Left ventricle myocardium inferior (tissue), 1 donor: ENCODE results near the gene GUCY1A2. TPM values are rescaled to one million over a fixed set of nuclear protein-coding genes. Genes with fewer than 3 reads are reported as not detected.

ENCODE experiments used
- DNase-seq: peaks from one replicate; pipeline ENCODE4 v3.0.0-alpha.2; 2020
- H3K27ac ChIP-seq: fragments of 200-600 bp; replicated peaks from 2 replicates; pipeline ENCODE4 v1.8.0; 2021
- H3K27me3 ChIP-seq: fragments of 200-600 bp; 2 replicates; pipeline ENCODE4 v1.8.0; 2021; ENCODE audit warnings: low read depth
- H3K36me3 ChIP-seq: fragments of 200-600 bp; 2 replicates; pipeline ENCODE4 v1.8.0; 2021
- H3K4me1 ChIP-seq: fragments of 200-600 bp; 2 replicates; pipeline ENCODE4 v1.8.0; 2021
- H3K4me3 ChIP-seq: fragments of 200-600 bp; 2 replicates; pipeline ENCODE4 v1.8.0; 2021; ENCODE audit warnings: mild to moderate bottlenecking, moderate library complexity
- H3K9me3 ChIP-seq: fragments of 200-600 bp; replicated peaks from 2 replicates; pipeline ENCODE4 v1.8.0; 2021
- CTCF ChIP-seq: fragments of 200-600 bp; IDR thresholded peaks from 2 replicates; pipeline ENCODE4 v1.8.0; 2021; ENCODE audit warnings: antibody characterized with exemption, mild to moderate bottlenecking, borderline replicate concordance
- intact Hi-C: fragments of 100-400 bp; cut with micrococcal nuclease; formaldehyde crosslinking; loops from one replicate; pipeline ENCODE4 v1.11.0; 2022
- total RNA-seq: library from RNA; stranded (reverse); fragmentation: NEBNext Ultra II Directional; extraction: Animal tissue kit (Norgen Biotek cat#: 25700); gene quantifications from one replicate; pipeline ENCODE4 v1.2.1, GENCODE V29; 2021
- donor health status: DM: no; HTN: yes; CAD: no; lungs with severe emphysema.

Gene GUCY1A2
- total RNA-seq, 1 donor from 2014 or later = 10.2 TPM

- no peak for DNase-seq
- H3K27ac ChIP-seq = peak overlapping the region; percentile 59
- no peaks in the 10 kb centered on the region for H3K4me1 ChIP-seq
- TF ChIP-seq CTCF = no peak
- H3K4me3 ChIP-seq = no peak overlapping the region
- no peaks in the 10 kb centered on the region for H3K9me3 ChIP-seq
- no peaks in the 10 kb centered on the region for H3K27me3 ChIP-seq
- no peaks in the 10 kb centered on the region for H3K36me3 ChIP-seq
- intact Hi-C loops = no loop called here
Measured at GRCh38 chr11:106920899-106921509, 97.3 kb downstream of the GUCY1A2 start.

GRCh38 chr11:106917973-106918372, 100.3 kb downstream of the GUCY1A2 start:
- Histone ChIP-seq H3K4me3 (no peak overlapping the region), H3K27ac (no peak overlapping the region), H3K9me3 (peaks cover 12% of the 10 kb centered on the region), H3K4me1 (no peaks in the 10 kb centered on the region), H3K27me3 (no peaks in the 10 kb centered on the region), H3K36me3 (no peaks in the 10 kb centered on the region)
- intact Hi-C loops = no loop called here
- peak; percentile 23 for TF ChIP-seq CTCF
- DNase-seq = no peak

GRCh38 chr11:106914409-106914808, 103.9 kb downstream of the GUCY1A2 start:
- H3K9me3 ChIP-seq = peaks cover 12% of the 10 kb centered on the region
- TF ChIP-seq CTCF = no peak
- no peaks in the 10 kb centered on the region for H3K4me1 ChIP-seq
- no peaks in the 10 kb centered on the region for H3K27me3 ChIP-seq
- intact Hi-C loops = no loop called here
- no peak overlapping the region for H3K4me3 ChIP-seq
- no peak for DNase-seq
- no peaks in the 10 kb centered on the region for H3K36me3 ChIP-seq
- H3K27ac ChIP-seq = no peak overlapping the region

GRCh38 chr11:106913141-106913540, 105.1 kb downstream of the GUCY1A2 start:
- no peak for DNase-seq
- H3K36me3 ChIP-seq = no peaks in the 10 kb centered on the region

GRCh38 chr11:106904826-106905225, 113.5 kb downstream of the GUCY1A2 start:
- Histone ChIP-seq H3K27me3 (no peaks in the 10 kb centered on the region), H3K9me3 (peaks cover 35% of the 10 kb centered on the region), H3K27ac (no peak overlapping the region), H3K36me3 (no peaks in the 10 kb centered on the region), H3K4me3 (no peak overlapping the region), H3K4me1 (no peaks in the 10 kb centered on the region)
- no peak for DNase-seq
- no peak for TF ChIP-seq CTCF
- intact Hi-C loops = no loop called here

More at GRCh38 chr11:106913141-106913540, 105.1 kb downstream of the GUCY1A2 start:
- H3K27me3 ChIP-seq = no peaks in the 10 kb centered on the region
- intact Hi-C loops = no loop called here
- no peak for TF ChIP-seq CTCF
- H3K9me3 ChIP-seq = peaks cover 12% of the 10 kb centered on the region
- H3K4me1 ChIP-seq = no peaks in the 10 kb centered on the region
- H3K27ac ChIP-seq = no peak overlapping the region
- no peak overlapping the region for H3K4me3 ChIP-seq

- Histone ChIP-seq H3K27me3 (no peaks in the 10 kb centered on the region), H3K9me3 (peaks cover 3% of the 10 kb centered on the region), H3K27ac (no peak overlapping the region), H3K4me1 (no peaks in the 10 kb centered on the region), H3K36me3 (no peaks in the 10 kb centered on the region), H3K4me3 (no peak overlapping the region)
- intact Hi-C loops = no loop called here
- TF ChIP-seq CTCF = no peak
- DNase-seq = no peak
Measured at GRCh38 chr11:106889718-106890117, 128.6 kb downstream of the GUCY1A2 start.
